GM21423 (cell line): Measurements from ENCODE around the gene IL3.

ENCODE experiments used
- ATAC-seq: cut with Tn5 transposase; IDR thresholded peaks from one replicate; pipeline ENCODE4 v1.9.1; 2021; ENCODE audit warnings: mild to moderate bottlenecking, moderate library complexity; ENCODE audit not compliant: unreplicated experiment

The IL3 gene

GRCh38 chr5:132025403-132025971 is 35.0 kb upstream of the IL3 start:
- no peak for ATAC-seq

DNA sequence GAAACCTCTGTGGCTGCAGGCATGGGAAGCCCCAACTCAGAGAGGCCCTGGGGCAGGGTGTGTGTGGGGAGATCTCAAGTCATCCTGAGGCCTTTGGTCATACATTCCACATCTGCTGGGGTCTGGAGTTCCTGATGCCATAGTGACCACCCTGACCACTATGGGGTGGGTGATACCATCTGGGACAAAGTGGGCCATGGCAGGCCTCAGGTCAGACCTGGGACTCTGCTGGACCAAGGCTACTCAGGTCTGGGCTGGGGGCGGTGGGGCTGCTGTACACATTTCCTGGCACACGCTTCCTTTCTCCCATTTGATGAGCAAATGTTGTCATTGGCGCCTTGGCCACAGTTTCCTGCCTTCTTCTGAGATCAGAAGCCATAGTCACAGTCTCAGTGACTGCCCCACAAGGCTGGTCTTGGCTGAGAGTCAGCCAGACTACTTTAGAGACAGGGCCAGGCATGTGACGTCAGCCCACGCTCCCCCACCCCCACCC is 33.9 kb upstream of the IL3 start:
- no peak for ATAC-seq

DNA sequence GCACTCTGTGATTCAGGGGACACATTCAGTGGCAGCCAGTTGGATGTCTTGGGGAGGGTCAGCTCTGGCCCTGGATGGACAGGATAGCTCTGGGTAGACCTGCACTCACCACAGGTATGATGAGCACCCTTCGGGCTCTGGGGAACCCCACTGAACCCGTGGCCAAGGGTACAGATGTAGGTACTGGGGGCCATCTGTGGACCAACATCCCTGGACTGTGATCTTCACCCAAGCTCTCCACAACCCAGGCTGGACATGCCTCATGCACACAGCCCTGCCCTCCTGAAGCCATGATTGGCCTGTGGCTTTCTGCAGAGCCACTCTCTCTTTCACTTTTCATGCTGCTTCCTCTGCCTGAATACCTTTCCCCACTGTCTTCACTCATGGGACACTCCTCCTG is 33.4 kb upstream of the IL3 start:
- no peak for ATAC-seq

DNA sequence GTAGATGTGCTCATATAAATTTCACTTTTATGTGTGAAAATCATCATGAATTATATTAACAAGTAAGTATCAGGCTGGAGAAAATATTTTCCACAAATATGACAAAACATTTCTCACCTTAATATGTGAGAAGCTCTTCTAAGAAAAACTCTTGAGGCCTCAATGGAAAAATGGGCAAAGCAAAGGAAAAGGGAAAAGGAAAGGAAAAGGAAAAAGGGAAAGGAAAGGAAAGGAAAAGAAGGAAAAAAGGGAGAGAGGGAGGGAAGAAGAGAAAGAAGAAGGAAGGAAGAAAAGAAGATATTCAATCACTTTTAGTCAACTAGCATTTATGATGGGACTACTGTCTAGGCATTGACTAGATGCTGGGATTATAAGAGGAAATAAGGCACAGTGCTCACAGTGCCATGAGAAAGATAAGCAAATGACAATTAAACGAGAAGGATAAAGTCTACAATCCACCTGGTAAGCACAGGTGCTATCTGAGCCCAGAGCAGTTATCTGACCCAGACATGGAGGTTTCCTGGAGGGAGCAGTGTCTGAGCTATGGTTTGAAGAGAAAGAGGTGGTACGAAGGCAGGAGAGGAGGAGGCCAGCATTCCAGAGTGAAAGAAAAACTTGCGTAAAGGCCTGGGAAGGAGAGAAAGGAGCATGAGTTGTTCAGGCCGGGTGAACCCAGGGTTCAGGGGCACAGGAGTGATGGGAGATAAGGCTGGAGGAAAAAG is 30.7 kb upstream of the IL3 start:
- no peak for ATAC-seq

DNA sequence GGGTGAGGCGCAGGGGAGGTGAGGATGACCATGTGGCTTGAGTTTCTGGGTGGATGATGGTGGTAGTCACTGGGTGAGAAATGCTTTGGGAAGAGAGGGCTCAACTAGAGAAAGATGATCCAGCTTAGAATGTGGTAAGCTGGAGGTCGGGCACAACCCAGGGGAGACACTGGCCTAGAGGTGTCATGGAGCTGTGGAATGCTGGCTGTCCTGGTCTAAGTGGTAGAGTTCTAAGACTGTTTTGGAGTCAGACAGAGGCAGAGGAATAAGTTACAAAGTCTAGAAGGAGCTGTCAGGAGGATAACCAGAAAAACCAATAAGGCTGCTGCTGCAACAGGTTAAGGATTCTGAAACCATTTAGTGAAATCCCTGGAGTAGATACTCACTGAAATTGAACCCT is 29.8 kb upstream of the IL3 start:
- ATAC-seq, result no peak

DNA sequence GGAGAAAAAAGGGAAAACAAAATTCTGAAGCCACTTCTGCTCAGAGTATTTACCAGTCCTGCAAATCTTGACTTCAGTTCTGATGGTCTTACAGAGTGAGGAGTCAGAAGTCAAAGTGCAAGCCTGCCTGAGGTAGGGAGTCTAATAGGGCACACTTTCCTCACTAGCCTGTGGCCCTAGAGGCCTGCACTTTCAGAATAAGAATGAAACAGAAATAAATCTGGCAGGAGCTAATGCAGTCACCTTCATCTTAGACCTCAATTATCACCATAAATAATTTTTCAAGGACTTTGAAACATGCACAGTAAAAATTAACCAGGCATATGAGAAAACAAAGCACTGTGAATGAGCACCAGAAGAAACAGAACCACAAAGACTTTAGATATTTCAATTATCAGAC is 28.3 kb upstream of the IL3 start:
- no peak for ATAC-seq

- no peak for ATAC-seq
Measured at GRCh38 chr5:132033122-132033521, 27.3 kb upstream of the IL3 start.

DNA sequence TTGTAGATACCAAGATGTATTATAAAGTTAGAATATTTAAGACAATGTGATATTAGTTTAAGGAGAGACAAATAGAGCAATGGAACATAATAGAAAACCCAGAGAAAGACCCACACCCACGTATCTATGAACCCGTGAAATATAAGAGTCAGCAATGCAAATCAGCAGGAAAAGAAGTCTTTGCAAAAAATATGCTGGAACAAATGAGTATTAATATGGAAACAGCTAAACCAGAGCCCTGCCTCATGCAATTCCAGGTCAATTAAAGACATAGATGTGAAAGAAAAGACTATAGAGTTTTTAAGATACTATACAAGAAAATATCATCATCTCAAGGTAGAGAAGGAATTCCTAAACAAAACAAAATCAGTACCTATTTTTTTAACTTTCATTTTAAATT is 23.1 kb upstream of the IL3 start:
- ATAC-seq, result no peak

GRCh38 chr5:132044207-132044606 is 16.2 kb upstream of the IL3 start:
- no peak for ATAC-seq

GRCh38 chr5:132046880-132047299 is 13.6 kb upstream of the IL3 start:
- no peak for ATAC-seq

GRCh38 chr5:132049093-132049492 is 11.4 kb upstream of the IL3 start:
- ATAC-seq, result no peak

DNA sequence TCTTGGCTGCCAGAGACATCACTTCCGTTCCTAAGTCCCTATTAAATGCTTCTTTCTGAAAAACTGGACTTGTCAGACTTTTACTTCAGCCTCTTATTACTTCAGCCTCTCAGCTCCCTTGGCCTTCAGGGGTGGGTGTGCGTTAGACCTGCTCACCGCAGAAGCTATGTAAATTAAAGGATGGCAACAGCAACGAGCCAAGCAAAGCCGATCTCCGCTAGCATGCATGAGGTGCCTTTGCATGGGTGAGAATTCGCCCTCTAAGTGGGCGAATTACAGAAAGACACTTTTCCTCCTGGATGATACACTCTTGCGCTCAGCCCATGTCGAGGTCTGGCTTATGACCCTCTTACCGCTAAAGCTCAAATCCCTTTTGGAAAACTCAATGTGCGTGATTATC is 10.9 kb upstream of the IL3 start:
- ATAC-seq, result no peak

DNA sequence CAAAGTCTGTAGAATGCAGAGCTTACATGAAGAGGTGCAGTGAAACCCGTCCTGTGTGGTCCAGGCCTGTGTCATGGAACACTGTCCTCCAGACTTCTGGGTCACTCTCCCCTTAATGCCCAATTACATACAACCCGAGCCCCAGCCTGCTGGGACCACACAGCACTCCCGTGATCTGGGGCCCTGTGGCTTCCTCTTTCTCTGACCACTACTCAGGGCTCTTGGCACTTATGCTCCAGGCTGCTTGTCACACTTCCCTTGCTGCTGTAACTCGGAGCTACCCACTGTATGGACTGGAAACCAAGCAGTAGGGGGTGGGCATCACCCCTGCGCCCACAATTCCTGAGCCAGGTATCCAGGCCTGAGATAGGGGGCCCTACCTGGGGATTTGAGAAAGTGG is 10.3 kb upstream of the IL3 start:
- ATAC-seq, result no peak

GRCh38 chr5:132050661-132051552 is 9.5 kb upstream of the IL3 start:
- ATAC-seq, result no peak

DNA sequence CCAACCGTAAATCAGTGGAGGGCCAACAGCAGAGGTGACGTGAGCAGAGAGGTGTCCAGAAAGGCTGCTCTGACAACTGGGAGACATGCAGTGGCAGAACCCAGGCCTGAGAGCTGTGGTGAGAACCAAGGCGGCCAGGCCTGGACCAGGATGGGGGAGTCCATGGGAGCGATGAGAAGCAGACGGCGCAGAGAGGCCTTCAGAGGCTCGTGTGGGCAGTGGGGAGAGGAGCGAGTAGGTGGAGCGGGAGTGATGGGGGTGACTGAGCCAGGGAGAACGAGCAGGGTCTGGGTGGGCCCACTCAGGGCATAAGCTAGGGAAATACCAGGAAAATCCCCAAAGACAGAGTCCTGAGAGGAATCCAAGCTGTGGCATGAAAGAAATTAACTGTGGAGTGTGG is 7.9 kb upstream of the IL3 start:
- ATAC-seq, result no peak

GRCh38 chr5:132053483-132053882 is 7.0 kb upstream of the IL3 start:
- ATAC-seq, result no peak

DNA sequence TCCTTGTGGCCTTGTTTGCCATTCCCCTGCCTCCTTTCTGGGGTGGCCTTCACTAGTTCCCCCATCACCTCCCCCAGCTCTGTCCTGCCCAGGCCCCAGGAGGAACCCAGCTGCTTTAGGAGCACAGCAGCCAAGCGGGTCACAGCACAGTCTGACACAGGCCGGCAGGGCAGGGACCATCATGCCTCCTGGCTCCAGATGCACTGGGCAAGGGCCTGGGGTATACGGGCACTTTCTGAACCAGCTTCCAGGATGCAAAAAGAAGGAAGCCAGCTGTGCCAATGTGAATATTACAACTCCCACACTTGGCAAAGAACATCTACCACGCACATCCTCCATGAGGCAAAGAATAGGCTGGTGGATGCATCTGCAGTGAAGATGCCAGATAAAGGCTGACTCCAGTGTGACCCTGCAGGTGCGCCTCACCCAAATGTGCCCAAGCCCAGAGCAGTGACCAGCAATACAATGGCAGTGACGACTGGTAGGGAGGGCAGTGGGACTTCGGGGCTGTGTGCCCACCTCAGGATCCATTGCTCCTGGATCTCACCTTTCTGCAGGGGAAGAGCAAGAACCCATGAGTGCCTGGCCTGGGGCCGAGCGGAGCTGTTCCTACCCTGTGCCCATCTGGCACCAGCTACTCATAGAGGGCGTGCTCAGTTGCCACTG is 6.3 kb upstream of the IL3 start:
- ATAC-seq, result no peak

DNA sequence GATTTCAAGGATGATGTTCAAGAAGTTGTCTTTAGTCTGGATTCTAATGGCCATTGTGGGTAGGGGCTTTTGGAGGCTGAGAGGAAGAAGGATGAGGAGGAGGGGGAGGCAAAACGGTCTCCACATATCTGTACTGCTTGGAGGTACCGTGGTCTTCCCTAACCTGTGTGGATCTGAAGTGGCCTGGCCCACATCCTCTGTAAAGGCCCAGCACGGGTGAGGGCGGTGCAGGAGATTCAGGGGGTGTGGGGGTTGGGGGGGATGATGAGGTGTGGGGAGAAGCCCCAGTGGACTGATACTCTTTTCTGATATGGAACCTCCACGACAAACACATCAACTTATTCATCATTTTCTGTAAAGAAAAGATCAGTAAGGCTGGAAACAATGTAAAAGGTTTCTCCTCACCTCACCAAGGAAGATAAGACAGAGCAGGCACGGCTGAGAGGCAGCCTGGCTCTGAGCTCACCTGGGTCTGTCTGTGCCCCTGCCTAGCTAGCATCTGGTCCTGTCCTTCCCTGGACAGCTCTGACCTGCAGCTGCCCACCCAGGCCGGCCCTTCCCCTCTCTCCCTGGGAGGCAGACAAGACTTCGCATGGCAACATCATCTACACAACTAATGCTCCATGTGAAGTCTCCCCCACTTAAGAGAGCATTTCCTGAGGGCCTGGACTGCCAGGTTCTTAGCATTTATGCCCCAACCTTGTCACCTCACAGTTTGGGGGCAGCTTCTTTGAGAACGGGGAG is 5.6 kb upstream of the IL3 start:
- no peak for ATAC-seq

DNA sequence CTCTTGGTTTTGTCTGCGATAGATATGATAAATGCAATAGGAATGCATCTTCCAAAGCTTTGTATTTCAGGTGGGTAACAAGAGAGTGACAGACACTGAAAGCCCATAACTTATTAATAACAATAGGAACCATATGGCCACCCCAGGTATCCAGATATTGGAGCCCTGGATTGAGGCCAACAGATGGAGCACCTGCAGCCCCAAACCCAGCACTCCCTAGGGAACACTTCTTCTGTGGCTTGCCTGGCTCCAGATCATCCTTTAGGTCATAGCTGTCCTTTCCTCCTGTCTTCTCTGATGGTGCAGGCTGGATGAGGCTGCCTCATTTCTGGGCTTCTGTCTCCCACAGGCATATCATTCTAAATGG is 5.0 kb upstream of the IL3 start:
- no peak for ATAC-seq

DNA sequence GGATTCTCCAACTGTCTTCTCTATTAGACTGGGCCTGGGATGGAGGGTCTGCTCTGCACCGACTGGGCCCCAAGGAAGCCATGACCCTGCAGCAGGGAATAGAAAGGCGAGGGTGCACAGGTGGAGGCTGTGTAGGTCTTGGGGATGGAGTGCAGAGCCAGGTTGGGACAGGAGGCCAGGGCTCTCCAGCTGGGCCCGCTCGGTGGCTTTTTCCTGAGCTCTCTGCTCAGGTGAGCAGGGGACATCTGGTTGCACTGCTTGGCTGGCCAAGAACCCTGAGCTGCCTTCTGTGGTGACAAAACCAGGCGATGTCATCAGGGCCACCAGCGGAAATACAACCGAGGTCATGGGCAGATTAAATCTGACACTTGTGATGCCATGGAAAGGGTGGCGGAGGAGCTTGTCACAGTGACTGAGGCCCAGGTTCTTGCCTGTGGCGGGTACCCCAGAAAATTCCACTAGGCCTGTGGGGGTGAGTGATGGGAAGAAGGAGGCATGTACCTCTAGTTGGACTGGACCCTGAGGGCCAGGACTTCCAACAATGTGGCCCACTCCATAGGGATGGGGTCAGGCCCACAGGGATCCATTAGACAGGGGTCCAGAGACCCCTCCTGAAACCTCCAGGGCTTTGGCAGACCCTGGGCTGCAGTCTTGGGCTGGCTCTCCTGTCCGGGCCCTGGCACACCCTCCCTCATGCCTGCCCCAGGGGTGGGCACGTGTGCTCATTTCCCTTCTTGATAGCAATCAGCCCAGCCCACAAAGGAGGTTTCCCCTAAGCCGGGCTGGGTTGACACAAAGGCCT is 4.4 kb upstream of the IL3 start:
- no peak for ATAC-seq
